Panc1 (cell line): Measurements from ENCODE around the gene KRTAP10-2.

Source experiments
- TCF7L2 ChIP-seq: IDR thresholded peaks from 2 replicates; pipeline ENCODE4 v1.6.1; 2011; ENCODE audit warnings: mild to moderate bottlenecking, low read depth, low read length, inconsistent platforms
- TF ChIP-seq, protein P1 (sequence below): fragments of 450-650 bp; IDR thresholded peaks from 2 replicates; pipeline ENCODE4 v1.5.1; 2017; ENCODE audit warnings: mild to moderate bottlenecking

DNA sequence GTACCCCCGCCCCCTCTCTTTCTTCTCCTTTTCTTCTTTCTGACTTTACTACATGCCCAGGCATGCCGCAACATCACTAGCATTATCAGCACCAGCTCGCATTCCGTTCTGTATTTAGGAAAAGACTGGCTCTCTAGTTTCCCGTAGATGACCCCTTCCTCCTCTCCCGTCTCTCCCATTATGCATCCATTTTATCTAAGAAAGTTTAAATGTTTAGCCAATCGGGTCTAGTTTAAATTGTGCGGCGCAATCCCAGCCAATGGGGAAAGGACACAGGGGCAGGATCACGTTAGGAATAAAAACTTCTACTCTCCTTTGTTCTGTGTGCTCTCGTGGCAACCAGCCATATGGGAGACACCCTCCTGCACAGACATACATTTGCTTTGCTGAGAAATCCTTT, 46.8 kb upstream of the KRTAP10-2 start:
- TF ChIP-seq, protein P1, sequence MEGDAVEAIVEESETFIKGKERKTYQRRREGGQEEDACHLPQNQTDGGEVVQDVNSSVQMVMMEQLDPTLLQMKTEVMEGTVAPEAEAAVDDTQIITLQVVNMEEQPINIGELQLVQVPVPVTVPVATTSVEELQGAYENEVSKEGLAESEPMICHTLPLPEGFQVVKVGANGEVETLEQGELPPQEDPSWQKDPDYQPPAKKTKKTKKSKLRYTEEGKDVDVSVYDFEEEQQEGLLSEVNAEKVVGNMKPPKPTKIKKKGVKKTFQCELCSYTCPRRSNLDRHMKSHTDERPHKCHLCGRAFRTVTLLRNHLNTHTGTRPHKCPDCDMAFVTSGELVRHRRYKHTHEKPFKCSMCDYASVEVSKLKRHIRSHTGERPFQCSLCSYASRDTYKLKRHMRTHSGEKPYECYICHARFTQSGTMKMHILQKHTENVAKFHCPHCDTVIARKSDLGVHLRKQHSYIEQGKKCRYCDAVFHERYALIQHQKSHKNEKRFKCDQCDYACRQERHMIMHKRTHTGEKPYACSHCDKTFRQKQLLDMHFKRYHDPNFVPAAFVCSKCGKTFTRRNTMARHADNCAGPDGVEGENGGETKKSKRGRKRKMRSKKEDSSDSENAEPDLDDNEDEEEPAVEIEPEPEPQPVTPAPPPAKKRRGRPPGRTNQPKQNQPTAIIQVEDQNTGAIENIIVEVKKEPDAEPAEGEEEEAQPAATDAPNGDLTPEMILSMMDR, result no peak
- TF ChIP-seq TCF7L2, result no peak
